HG03103 (cell line): Measurements from ENCODE around the gene OTULINL.
A peak's percentile ranks its signal among the peaks of the same experiment; 100 is the strongest.
"Not testable (repeated sequence)": the region's sequence is repeated elsewhere in the genome, so short reads cannot be mapped to it uniquely, and the experiment has no call there.

Experiments used
- ATAC-seq: cut with Tn5 transposase; IDR thresholded peaks from one replicate; pipeline ENCODE4 v1.9.1; 2021; ENCODE audit warnings: low read depth; ENCODE audit not compliant: unreplicated experiment

OTULINL gene

GRCh38 chr5:14581106-14581890, at the start of gene OTULINL:
OTULINL (plus strand) TSS chr5:14581792; CDS start chr5:14581895, 103 bp downstream.
- peak; percentile 98 for ATAC-seq

DNA sequence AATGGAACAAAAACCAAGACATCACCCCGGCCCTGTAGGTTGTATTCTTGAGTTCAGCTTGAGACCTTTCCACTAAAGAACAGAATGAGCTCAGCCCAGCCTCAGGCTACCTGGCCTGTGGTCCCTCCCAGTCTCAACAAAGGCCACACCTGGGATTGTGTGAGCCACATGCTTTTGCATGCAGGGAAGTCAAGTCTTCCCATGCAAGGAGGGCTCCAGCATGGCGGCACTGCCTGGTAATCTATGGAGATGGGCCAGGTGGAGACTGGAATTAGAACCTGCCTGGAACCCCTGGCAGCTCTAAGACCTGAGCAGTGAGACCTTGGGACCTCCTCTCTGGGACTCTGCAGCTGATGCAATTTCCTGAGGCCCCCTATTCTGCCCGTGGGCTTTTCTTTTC, 49.4 kb upstream of the OTULINL start:
- no peak for ATAC-seq

DNA sequence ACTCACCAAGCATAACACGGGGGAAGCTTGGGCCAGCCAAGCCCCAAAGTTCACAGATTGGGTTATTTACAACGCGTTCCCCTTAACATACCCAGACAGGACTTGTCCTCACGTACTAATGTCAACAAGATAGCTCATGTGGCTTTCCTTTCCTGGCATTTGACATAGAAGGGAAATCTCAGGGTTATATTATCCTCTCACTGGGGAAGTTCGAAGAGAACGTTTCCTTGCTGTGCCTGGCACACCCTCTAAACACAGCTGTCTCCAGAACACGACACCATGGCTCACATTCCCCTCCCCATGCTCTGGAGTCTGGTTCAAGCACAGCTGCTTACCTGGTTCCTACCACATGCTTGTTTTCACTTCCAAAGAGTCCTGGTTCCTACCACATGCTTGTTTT, 46.8 kb upstream of the OTULINL start:
- no peak for ATAC-seq

- ATAC-seq = no peak
These were observed 36.3 kb upstream of the OTULINL start for GRCh38 chr5:14545308-14545707.

GRCh38 chr5:14545862-14546261, 35.7 kb upstream of the OTULINL start:
- no peak for ATAC-seq

- no peak for ATAC-seq
These were observed 33.9 kb upstream of the OTULINL start for GRCh38 chr5:14547666-14548065.

- ATAC-seq = no peak
These were observed 30.4 kb upstream of the OTULINL start for GRCh38 chr5:14551211-14551610.

DNA sequence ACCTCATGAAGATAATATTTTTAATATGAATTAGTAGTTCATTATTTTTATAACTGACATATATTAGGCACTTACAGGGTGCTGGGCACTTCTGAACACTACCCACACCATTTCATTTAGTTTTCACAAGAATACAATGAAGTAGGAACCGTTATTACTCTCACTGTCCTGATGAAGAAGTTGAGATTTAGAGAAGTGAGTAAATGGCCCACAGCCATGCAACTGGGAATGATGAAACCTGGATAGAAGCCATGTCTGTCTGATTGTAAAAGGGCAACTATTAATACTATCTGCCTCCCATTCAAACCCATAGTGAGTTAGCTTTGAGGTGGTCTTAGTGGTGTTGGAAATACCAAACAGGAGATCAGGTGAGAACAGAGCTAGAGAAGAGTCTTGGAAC, 29.6 kb upstream of the OTULINL start:
- ATAC-seq = no peak

- ATAC-seq = not testable (repeated sequence)
These were observed 27.3 kb upstream of the OTULINL start for GRCh38 chr5:14554288-14554687.

- no peak for ATAC-seq
These were observed 25.6 kb upstream of the OTULINL start for GRCh38 chr5:14556015-14556414.

DNA sequence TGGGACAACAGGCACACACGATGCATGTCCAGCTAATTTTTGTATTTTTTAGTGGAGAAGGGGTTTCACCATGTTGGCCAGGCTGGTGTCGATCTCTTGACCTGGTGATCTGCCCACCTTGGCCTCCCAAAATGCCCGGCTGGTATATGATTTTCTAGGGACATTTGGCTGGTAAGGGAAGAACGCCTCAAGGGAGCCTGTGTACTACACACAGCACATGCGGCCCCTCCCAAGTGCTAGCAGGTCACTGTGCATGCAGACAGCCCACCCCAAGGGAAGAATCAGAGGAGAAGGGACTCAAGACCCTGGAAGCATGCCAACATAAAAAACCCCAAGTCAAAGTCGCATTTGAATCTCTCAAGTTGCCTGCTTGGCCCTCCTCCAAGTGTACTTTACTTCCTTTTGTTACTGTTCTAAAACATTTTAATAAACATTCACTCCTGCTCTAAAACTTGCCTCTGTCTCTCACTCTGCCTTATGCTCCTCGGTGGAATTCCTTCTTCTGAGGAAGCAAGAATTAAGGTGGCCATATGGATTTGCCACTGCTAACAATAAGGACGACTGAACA, 24.3 kb upstream of the OTULINL start:
- no peak for ATAC-seq

- ATAC-seq = no peak
These were observed 23.7 kb upstream of the OTULINL start for GRCh38 chr5:14557791-14558415.

DNA sequence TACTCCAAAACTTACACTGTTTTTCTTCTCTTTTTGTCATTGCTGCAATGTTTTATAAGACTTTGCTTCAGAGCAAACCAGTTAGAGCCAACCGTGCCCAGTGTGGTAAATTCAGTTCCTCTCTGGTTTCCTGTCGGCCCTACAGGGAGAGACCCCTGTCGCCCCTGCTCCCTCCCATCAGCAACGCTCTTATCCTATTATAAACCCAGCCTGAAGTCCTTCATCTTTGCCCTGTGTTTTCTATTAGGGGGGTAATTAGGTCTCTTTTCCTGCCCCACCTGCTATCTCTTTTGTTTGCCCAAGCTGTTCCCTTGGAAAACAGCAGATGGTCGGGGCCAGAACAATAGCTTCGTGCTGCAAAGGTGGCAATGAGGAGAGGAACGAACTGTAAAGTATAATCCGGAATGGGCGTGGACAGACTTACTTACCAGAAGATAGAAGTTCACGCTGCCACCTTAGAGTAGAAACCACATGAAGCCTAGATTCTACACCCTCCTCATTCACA, 21.4 kb upstream of the OTULINL start:
- ATAC-seq = no peak

DNA sequence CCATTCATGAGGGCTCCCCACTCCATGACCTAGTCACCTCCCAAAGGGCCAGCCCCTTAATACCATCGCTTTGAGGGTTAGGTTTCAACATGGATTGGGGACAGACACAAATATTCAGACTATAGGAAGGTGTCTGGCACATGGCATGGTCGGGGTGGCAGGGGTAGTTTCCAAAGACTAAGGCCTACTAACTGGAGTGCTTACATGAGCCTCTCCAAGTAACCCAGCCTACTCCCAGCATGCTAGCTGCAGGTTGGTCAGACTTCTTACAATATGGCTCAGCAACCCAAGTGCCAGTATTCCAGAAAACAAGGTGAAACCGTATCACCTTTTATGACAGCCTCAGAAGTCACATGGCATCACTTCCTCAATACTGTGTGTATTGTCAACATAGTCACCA, 19.9 kb upstream of the OTULINL start:
- ATAC-seq = no peak

DNA sequence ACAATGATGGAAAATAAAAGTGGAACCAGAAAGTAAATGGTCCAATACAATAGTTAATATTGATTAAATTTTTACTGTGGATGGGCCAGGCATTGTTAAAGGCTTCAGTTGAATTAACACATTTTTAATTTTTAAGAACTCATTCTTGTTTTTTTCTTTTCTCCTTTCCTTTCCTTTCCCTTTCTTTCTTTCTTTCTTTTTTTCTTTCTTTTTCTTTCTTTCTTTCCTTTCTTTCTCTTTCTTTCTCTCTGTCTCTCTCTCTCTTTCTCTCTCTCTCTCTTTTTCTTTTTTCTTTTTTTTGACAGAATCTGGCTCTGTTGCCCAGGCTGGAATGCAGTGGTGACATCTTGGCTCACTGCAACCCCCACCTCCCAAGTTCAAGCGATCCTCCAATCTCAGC, 13.3 kb upstream of the OTULINL start:
- no peak for ATAC-seq

DNA sequence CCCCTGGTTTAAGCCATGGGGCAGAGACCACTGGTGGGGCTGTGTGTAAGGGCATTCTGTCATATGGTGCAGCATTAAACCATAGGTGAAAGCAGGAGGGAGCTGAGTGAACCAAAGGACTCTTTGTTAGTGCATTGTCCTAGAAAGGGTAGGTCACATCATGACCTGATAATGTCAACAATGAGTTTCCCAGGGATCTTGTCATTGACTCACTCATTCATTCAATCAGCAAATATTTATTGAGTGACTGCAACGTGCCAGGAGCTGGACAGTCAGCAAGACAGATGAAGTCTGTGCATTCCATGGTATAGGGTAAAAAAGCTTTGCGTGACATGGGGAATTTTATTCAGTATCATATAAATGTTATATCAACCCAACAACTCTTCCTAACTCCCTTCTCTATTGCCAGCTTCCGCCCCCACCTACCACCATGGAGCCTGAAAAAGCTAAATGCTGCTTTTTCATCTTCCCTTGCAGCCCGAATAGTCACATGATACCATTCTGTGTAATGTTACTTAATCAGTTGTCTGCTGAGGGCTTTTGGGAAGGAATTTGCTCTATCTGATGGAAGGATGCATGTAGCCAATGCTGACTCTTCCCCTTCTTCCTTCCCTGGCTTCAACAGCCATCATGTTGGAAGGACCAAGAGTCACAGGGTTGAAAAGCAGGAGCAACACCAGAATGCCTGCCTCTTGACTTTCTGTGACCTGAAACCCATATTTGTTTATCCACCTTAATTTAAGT, 11.5 kb upstream of the OTULINL start:
- no peak for ATAC-seq

DNA sequence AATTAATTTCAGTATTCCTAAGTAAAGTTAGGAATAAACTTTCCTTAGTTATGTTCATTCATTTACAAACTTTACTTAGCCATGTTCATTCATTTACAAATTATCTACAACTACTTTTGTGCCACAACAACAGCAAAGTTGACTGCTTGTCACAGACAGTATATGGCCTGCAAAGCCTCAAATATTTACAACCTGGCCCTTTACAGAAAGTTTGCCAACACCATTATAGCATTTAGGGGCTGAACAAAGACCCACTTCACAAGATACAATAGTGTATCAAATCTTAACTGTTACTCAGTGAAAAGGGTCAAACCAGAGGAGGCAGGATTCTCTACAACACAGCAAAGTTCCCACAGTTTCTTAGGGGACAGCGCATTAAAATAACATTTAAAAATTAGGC, 9.7 kb upstream of the OTULINL start:
- no peak for ATAC-seq

- ATAC-seq = no peak
These were observed 9.2 kb upstream of the OTULINL start for GRCh38 chr5:14572385-14572784.

DNA sequence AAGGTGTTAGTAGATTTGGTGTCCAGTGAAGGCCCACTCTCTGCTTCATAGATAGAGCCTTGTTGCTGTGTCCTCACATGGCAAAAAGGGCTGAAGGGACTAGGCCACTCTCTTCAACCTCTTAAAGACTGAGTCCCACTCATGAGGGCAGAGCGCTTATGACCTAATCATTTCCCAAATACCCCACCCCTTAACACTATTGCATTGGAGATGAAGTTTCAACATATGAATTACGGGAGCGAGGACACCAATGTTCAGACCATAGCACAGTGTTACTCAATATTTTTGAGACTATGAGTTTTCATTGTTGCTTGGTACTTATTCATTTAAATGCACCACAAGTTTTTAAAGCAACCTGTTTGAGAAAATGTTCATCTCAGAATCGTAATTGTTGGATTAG, 8.8 kb upstream of the OTULINL start:
- no peak for ATAC-seq

- no peak for ATAC-seq
These were observed 7.5 kb upstream of the OTULINL start for GRCh38 chr5:14574096-14574495.

DNA sequence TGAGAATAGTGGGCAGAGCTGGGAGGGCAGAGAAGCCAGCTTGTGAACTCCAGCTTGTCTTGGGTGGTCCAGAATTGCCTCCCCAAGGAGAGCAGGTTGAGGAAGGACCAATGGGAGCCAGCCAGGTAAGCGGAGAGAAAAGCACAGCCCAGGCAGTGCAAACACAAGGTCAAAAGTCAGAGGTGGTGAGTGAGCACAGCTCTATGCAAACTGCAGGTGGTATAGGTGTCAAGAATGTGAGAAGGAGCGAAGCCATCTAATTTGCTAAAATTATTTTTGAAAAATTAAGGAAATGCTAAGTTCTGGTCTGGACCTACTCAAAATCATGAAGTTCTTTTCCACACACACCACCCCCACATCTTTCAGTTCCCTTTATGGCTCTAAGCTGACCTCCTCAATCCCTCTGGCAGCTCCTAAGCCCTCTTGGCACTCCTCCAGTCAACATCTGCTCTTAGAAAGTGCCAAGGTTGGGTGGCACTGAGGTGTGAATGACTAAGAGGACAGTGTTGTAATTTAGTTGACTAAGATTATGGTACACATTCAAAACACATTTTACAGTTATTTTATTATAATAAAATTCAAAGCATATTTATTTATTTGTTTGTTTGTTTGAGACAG, 6.6 kb upstream of the OTULINL start:
- ATAC-seq = no peak
